A673 (cell line): ENCODE measurements around the gene MRPL51. TPM values are rescaled to one million over a fixed set of nuclear protein-coding genes. Genes with fewer than 3 reads are reported as not detected.

Experiments
- BruUV-seq: library from RNA; stranded (reverse); fragments of 400-500 nt; replicated peaks from 2 replicates; lab custom pipeline; 2021; lab: Mats Ljungman, UMichigan
- CTCF ChIA-PET: fragments of 300-600 bp; sonication (Branson Sonifier 250); formaldehyde crosslinking; loops from one replicate; lab custom pipeline; 2022; ENCODE audit warnings: antibody characterized with exemption; lab: Charles Lee
- POLR2A ChIA-PET: fragments of 300-600 bp; sonication (Branson Sonifier 250); formaldehyde crosslinking; loops from one replicate; lab custom pipeline; 2022; ENCODE audit warnings: antibody characterized with exemption; ENCODE audit not compliant: low non-redundant PET; lab: Charles Lee
- DNase-seq: peaks from one replicate; pipeline ENCODE4 v3.0.0-alpha.2; 2015; ENCODE audit warnings: low spot score
- H3K27ac ChIP-seq: fragments of 200-600 bp; sonication (generic); 2 replicates; pipeline ENCODE4 v1.5.1; 2016; ENCODE audit warnings: mixed run types, low read depth, mild to moderate bottlenecking, mixed read lengths, antibody characterized with exemption, low read length; ENCODE audit not compliant: poor library complexity, severe bottlenecking
- H3K27me3 ChIP-seq: fragments of 200-600 bp; sonication (generic); replicated peaks from 2 replicates; pipeline ENCODE4 v1.6.1; 2017; ENCODE audit warnings: mixed run types, low read depth, mild to moderate bottlenecking, mixed read lengths, antibody characterized with exemption, low read length; ENCODE audit not compliant: insufficient read depth, poor library complexity
- H3K36me3 ChIP-seq: fragments of 200-600 bp; sonication (generic); 2 replicates; pipeline ENCODE4 v1.6.1; 2016; ENCODE audit warnings: mixed run types, mild to moderate bottlenecking, mixed read lengths, antibody characterized with exemption, low read length; ENCODE audit not compliant: insufficient read depth, poor library complexity, severe bottlenecking
- H3K4me1 ChIP-seq: fragments of 200-600 bp; sonication (generic); 2 replicates; pipeline ENCODE4 v1.6.1; 2017; ENCODE audit warnings: mixed run types, mild to moderate bottlenecking, mixed read lengths, antibody characterized with exemption, low read length; ENCODE audit not compliant: insufficient read depth, poor library complexity, severe bottlenecking
- H3K4me3 ChIP-seq: fragments of 200-600 bp; sonication (generic); 2 replicates; pipeline ENCODE4 v1.5.1; 2016; ENCODE audit warnings: low read depth, mixed run types, mild to moderate bottlenecking, mixed read lengths, low read length; ENCODE audit not compliant: poor library complexity, severe bottlenecking
- H3K9me3 ChIP-seq: fragments of 200-600 bp; sonication (generic); 2 replicates; pipeline ENCODE4 v1.6.1; 2016; ENCODE audit warnings: mixed run types, low read depth, mild to moderate bottlenecking, mixed read lengths, antibody characterized with exemption, low read length; ENCODE audit not compliant: poor library complexity, severe bottlenecking
- CTCF ChIP-seq: fragments of 300-800, 200-600 bp; sonication (generic); conservative IDR thresholded peaks from 2 replicates; pipeline ENCODE4 v1.5.1; 2017; ENCODE audit warnings: low read depth, mild to moderate bottlenecking, antibody characterized with exemption, low read length, moderate library complexity, mixed read lengths
- EZH2 ChIP-seq: fragments of 200-600 bp; sonication (generic); IDR thresholded peaks from 2 replicates; pipeline ENCODE4 v1.6.1; 2017; ENCODE audit warnings: borderline replicate concordance, low read depth, mild to moderate bottlenecking, mixed read lengths, antibody characterized with exemption, low read length; ENCODE audit not compliant: poor library complexity, severe bottlenecking
- intact Hi-C: fragments of 100-400 bp; cut with micrococcal nuclease; formaldehyde crosslinking; loops from one replicate; pipeline ENCODE4 v1.10.0; 2022; ENCODE audit not compliant: unreplicated experiment
- total RNA-seq: library from RNA; stranded (reverse); gene quantifications from 2 replicates; pipeline ENCODE4 v1.2.3, GENCODE V29; 2021

Gene MRPL51
- total RNA-seq, 1 experiment from 2014 or later, result 401 TPM

GRCh38 chr12:6533653-6533922 lies 40.5 kb upstream of the MRPL51 start:
- Histone ChIP-seq H3K4me3 (peak overlapping the region; percentile 84), H3K36me3 (peaks cover 74% of the 10 kb centered on the region), H3K9me3 (no peaks in the 10 kb centered on the region), H3K4me1 (peaks cover 40% of the 10 kb centered on the region), H3K27me3 (no peaks in the 10 kb centered on the region), H3K27ac (peak overlapping the region; percentile 96)
- TF ChIP-seq CTCF (no peak), EZH2 (no peak)
- intact Hi-C loops, result no loop called here
- ChIA-PET POLR2A (interaction anchor here (0.6 to 1.0 kb wide), 15 partner anchors 12 to 228 kb away, joined by 3 to 18 read pairs (median 5); partner anchors contain the start of genes COPS7A, MRPL51 and ZNF384), CTCF (interaction anchor here (0.6 kb wide), 2 partner anchors 97 to 428 kb away, joined by 3 read pairs; no protein-coding TSS in a partner anchor)
- no TSS peak for BruUV-seq
- DNase-seq, result no peak

DNA sequence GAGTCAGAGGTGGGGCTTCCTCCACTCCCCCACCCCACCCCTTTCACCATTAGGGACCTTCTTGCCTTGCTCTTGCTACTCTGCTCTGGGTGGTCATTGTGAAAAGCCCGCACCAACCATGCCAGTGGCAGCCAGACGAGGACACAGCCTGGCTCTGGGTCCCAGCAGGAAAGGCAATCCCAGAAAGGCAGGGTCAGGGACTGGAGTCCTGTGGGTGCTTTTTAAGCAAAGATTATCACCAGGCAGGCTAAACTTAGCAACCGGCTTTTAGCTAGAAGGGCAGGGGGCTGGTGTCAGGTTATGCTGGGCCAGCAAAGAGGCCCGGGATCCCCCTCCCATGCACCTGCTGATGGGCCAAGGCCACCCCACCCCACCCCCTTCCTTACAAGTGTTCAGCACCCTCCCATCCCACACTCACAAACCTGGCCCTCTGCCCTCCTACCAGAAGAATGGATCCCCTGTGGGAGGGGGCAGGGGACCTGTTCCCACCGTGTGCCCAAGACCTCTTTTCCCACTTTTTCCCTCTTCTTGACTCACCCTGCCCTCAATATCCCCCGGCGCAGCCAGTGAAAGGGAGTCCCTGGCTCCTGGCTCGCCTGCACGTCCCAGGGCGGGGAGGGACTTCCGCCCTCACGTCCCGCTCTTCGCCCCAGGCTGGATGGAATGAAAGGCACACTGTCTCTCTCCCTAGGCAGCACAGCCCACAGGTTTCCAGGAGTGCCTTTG lies 40.0 kb upstream of the MRPL51 start:
- no TSS peak for BruUV-seq
- no peaks in the 10 kb centered on the region for H3K27me3 ChIP-seq
- peak overlapping the region; percentile 96 for H3K27ac ChIP-seq
- TF ChIP-seq CTCF, result no peak
- no peak for TF ChIP-seq EZH2
- ChIA-PET CTCF (no interaction called here), POLR2A (no interaction called here)
- peak; percentile 88 for DNase-seq
- peak overlapping the region; percentile 84 for H3K4me3 ChIP-seq
- H3K36me3 ChIP-seq, result peaks cover 74% of the 10 kb centered on the region
- intact Hi-C loops, result no loop called here
- H3K4me1 ChIP-seq, result peaks cover 40% of the 10 kb centered on the region
- no peaks in the 10 kb centered on the region for H3K9me3 ChIP-seq

- ChIA-PET CTCF (no interaction called here), POLR2A (no interaction called here)
- H3K4me3 ChIP-seq, result peak overlapping the region; percentile 84
- intact Hi-C loops, result no loop called here
- peak overlapping the region; percentile 96 for H3K27ac ChIP-seq
- TF ChIP-seq EZH2 (no peak), CTCF (no peak)
- H3K36me3 ChIP-seq, result peaks cover 74% of the 10 kb centered on the region
- TSS peak; percentile 55 for BruUV-seq
- H3K4me1 ChIP-seq, result peaks cover 35% of the 10 kb centered on the region
- peak; percentile 86 for DNase-seq
- no peaks in the 10 kb centered on the region for H3K27me3 ChIP-seq
- no peaks in the 10 kb centered on the region for H3K9me3 ChIP-seq
Measured at GRCh38 chr12:6532051-6532926, 39.2 kb upstream of the MRPL51 start.
